GM19372 (cell line): ENCODE data around the gene MSH3.
A peak's percentile ranks its signal among the peaks of the same experiment; 100 is the strongest.
"Not testable (repeated sequence)": the region's sequence is repeated elsewhere in the genome, so short reads cannot be mapped to it uniquely, and the experiment has no call there.

Source experiments
- ATAC-seq: cut with Tn5 transposase; IDR thresholded peaks from one replicate; pipeline ENCODE4 v1.9.1; 2021; ENCODE audit warnings: mild to moderate bottlenecking, low read depth, moderate library complexity; ENCODE audit not compliant: unreplicated experiment

The MSH3 gene

DNA sequence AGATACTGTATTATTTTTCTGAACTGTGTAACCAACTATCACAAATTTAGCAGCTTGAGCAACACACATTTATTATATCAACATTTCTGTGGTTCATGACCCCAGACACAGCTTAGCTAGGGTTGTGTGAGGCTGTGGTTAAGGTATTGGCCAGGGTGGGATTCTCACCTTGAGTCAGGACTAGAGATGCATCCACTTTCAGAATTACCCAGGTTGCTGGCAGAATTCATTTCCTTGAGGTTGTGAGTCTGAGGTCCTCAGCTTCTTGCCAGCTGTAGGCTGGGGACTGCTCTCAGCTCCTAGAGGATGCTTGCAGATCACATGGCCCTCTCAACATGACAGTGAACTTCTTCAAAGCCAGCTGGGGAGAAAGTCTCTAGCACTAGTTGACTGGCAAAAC is 183.2 kb downstream of the MSH3 start:
- ATAC-seq, result peak; percentile 53

DNA sequence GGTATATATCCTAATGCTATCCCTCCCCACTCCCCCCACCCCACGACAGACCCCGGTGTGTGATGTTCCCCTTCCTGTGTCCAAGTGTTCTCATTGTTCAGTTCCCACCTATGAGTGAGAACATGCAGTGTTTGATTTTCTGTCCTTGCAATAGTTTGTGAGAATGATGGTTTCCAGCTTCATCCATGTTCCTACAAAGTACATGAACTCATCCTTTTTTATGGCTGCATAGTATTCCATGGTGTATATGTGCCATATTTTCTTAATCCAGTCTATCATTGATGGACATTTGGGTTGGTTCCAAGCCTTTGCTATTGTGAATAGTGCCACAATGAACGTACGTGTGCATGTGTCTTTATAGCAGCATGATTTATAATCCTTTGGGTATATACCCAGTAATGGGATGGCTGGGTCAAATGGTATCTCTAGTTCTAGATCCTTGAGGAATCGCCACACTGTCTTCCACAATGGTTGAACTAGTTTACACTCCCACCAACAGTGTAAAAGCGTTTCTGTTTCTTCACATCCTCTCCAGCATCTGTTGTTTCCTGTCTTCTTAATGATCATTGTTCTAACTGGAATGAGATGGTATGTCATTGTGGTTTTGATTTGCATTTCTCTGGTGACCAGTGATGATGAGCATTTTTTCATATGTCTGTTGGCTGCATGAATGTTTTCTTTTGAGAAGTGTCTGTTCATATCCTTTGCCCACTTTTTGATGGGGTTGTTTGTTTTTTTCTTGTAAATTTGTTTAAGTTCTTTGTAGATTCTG is 186.8 kb downstream of the MSH3 start:
- not testable (repeated sequence) for ATAC-seq

DNA sequence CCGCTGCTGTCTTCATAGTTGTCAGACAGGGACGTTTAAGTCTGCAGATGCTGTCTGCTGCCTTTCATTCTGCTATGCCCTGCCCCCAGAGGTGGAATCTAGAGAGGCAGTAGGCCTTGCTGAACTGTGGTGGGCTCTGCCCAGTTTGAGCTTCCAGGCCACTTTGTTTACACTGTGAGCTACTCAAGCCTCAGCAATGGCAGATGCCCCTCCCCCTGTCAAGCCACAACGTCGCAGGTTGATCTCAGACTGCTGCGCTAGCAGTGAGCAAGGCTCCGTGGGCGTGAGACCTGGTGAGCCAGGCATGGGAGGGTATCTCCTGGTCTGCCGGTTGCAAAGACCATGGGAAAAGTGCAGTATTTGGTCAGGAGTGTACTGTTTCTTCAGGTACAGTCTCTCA is 192.0 kb downstream of the MSH3 start:
- not testable (repeated sequence) for ATAC-seq

DNA sequence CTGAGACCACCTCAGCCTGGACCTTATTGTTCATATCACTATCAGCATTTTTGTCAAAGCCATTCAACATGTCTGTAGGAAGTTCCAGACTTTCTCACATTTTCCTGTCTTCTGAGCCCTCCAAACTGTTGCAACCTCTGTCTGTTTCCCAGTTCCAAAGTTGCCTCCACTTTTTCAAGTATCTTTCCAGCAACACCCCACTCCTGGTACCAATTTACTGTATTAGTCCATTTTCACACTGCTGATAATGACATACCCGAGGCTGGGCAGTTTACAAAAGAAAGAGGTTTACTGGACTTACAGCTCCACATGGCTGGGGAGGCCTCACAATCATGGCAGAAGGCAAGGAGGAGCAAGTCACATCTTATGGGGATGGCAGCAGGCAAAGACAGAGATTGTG is 195.7 kb downstream of the MSH3 start:
- ATAC-seq, result not testable (repeated sequence)

DNA sequence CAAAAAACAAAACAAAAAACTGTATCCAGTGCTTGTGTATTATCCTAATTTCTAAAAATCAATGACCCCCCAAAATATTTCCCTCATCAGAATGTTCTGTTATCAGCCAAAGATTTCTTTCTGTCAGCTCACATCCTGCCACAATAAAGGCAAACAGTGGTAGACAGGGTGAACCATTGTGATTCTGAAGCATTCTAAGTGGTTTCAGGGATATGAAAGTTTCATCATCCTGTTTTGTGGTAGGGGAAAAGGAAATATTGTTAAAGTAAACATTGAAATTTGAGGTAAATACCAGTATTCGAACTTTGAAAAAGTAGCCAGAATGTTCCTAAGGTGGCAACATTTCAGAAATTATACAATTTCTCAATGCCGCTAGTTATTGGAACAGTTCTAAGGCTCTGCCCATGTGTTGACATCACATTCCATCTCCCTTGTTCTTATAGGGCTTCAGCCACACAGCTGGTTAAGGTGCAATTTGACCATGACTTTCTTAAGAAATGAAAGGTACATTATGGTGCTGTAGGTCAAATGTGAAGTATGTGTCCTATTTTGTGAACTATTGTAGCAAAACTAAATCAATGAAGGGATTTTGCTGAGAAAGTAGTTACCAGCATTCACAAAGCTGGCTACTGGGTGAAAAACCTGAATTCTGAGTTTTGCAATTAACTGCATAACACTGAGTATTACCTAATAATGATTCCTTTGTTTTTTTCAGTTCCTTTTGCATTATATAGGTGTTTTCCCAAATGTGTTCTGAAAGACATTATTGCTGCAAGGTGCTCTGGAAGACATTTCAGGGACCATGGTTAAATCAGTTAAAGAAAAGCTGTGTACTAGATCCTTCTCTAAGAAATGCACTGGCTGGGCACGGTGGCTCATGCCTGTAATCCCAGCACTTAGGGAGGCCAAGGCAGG is 198.1 kb downstream of the MSH3 start:
- no peak for ATAC-seq

DNA sequence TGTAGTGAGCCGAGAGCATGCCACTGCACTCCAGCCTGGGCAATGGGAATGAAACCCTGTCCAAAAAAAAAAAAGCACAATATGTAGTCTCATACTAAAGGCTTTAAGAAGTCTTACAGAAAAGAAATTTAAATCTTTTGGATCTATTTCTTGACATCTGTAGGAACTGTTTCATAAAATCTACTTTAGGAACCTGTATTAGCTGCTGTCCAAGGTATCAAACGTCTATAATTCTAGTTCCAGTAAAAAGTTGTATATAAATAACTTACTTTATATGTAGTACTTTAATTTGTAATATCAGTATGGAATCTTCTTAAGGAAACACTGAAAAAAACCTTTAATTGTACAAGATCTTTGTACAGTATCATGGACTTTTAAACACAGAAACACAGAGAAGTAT is 199.0 kb downstream of the MSH3 start:
- no peak for ATAC-seq

DNA sequence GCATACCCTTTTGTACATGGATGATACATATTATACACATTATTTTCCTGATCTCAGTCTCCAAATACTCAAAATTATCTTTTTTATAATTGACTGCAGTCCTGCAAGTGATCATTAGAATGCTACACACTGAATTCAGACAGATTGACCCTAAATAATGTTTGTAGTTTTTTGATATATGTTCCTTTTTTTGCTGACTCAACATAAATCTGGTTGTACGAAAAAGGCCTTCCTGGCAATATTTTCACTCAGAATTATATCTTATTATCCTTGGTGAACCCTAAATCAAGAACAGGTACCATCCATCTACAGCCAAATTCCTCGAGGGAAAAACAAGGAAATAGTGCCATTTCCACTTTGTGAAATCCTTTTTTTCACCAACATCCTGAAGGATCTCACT is 200.1 kb downstream of the MSH3 start:
- no peak for ATAC-seq

DNA sequence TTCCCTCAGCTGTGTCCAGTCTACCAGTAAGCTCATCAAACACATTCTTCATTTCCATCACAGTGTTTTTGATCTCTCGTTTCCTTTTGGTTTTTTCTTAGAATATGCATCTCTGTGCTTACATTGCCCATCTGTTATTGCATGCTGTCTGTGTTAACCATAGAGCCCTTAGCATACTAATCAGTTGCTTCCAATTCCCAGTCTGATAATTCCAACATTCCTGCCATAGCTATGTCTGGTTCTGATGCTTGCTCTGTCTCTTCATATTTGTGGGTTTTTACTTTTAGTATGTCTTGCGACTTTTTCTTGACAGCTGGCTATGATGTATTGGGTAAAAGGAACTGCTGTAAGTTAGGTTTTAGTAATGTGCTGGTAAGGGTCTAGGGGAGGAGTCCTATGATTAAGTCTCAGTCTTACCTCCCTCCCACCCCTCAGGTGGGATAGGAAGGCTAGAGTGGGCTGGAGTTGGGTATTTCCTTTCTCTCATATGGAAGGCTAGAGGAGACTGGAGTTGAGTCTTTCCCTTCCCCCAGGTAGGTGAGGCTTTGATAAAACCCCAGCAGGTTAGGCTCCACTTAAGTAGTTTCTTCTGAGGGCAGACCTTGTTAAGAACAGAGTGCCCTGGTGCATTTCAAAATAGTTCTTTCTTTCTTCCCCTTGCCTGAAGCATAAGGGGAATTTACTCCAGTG is 206.6 kb downstream of the MSH3 start:
- ATAC-seq, result no peak

DNA sequence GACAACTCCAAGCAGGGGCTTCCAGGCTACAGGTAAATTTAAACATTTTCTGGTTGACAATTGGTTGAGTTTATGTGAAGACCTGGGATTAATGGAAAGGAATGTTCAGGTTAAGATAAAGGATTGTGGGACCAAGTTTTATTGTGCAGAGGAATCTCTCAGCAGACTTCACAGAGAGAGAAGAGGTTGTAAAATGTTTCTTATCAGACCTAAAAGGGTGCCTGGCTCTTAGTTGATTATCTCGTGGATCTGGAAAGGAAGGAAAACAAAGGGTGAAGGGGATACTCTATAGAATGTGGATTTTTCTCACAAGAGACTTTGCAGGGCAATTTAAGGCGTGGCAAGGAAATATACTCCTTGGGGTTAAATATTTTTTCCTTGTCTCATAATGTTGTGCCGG is 209.3 kb downstream of the MSH3 start:
- no peak for ATAC-seq

DNA sequence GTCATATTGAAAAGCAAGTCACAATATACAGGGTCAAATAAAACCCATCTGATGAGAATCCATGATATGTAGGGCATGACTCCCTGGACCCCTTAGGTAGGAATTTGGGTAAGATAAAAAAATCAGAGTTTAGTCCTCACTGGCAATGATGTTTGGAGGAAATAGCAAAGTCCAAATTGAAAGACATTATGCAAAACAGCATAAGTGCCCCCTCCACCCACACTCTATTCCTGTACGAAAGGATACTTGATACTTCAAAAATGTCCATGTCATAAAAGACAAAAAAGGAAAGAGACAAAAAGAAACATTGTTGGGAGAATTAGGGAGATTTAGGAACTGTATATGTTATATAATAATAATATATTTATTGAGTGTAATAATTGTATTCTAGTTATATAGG is 209.7 kb downstream of the MSH3 start:
- ATAC-seq, result no peak

DNA sequence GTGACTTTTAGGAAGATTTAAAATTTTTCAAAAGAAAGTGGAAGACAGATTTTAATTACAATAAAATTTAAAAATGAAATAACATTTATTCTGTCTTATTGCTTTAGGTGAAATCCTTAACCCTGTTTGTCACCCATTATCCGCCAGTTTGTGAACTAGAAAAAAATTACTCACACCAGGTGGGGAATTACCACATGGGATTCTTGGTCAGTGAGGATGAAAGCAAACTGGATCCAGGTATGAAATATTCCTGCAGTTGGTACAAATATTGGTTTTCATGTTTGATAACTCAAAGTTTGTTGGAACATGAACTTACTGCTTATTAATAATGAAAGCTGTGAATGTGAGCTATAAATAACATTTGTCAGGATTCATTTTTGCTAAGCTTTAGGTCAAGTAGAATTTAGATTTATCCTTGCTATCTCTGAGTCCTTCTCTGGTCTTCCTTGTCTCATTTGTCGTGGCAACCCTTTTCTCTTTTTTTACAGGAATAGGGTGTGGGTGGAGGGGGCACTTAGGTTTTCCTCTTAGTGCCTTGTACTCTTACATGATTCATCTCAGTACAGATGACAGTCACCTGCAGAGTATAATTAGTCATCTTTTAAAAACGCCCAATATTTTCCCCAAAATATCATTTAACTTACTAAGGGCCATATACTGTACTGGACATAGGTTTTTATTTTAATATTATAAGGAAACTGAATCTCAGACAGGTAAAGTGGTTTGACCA is 210.4 kb downstream of the MSH3 start:
- no peak for ATAC-seq

DNA sequence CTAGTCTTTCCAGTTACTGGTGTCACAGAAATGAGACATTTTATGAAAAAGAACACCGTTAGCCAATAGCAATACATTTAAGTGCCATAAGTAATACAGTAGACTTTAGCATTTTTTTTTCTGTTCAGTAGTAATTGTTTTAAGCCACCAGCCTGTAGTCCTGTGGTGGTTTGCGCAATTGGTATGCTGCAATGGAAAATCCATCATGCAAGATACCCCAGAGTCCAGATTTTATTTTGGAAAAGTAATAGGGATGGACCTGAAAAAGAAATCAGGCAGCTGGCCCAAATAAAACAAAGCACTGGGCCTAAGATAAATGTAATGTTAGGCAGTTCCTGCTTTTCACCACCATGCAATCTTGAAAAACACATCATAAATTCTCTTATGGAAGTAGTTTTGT is 211.1 kb downstream of the MSH3 start:
- no peak for ATAC-seq

DNA sequence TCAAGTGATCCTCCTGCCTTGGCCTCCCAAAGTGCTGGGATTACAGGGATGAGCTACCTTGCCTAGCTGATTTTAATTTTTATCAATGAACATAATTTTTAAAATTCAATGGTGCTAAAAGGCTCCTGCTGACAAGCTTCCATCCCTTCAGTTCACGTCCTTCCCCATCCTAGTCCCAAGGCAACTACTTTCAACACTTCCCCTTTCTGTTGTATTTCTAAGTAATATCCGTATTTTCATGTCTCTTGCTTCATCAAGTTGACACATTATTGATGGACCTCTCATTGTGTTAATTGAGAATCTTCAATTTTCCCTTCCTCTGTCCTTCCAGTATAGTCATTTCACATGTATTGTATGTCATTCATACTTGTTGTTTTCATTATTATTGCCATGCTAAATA is 211.9 kb downstream of the MSH3 start:
- no peak for ATAC-seq

DNA sequence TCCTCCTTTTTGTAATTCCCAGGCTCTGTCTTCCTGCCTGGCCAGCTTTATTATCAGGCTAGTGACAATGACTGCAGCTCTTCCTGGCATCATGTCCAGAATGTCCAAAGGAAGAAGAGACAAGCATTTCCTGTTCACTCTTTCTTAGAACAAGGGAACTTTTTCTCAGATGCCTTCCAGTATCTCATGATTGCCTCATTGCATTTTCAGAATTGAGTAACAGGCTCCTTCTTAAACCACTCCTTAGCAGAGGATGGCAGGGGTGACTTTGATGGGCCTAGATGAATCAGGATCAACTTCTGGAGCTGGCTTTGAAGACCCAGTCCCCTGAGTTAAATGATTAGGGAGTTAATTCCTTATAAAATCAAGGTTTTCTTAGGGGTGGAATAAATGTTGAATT is 212.8 kb downstream of the MSH3 start:
- no peak for ATAC-seq

DNA sequence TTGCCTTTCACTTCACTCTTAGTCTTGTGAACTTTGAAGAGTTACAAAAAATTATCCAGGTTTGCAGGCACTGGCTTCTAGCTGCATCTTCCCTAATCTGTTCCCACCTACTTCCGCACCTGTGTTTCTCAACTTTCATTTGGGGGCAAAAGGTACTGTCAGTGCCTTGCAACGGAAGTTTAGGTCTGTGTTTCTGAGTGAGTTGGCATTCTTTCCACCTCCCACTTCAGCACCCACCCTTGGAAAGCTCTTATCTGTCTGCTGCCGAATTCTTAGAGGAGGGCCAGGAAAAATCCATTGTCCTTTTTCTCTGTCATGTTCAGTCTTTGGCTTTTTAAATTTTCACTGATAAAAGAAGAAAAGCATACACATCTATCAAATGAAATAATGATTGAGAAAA is 216.0 kb downstream of the MSH3 start:
- ATAC-seq, result no peak

DNA sequence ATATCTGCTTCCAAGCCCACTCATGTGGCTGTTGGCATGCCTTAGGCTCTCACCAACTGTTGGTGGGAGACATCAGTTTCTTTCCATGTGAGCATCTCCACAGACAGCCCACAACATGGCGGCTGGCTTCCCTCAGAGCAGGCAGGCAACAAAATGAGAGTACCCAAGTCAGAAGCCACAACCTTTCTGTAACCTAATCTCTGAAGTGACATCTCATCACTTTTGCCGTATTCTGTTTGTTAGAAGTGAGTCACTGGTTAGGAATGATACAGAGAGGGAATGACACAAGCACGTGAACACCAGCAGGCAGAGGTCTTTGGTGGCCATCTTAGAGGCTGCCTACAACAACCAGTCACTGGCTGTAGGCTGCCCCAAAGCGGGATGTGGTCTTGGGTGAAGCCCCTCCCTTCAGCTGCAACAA is 217.1 kb downstream of the MSH3 start:
- ATAC-seq, result no peak

DNA sequence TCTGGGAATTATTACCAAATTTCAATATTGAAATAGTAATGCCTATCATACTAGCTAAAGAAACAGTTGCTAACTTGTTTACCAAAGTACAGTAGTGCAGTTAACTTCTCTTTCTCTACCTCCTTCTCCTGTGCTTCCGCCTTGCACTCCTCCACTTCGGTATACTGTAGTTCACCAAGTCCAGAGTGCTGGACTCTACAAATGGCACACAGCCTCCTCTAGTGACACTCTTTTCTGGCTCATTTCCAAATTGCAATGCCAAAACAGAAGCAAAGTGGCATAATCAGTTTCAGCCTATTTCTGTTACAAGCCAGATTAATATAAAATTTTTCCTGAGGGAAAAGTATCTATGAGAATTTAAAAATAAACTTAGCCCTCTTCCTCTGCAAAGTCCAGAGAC is 219.7 kb downstream of the MSH3 start:
- no peak for ATAC-seq

DNA sequence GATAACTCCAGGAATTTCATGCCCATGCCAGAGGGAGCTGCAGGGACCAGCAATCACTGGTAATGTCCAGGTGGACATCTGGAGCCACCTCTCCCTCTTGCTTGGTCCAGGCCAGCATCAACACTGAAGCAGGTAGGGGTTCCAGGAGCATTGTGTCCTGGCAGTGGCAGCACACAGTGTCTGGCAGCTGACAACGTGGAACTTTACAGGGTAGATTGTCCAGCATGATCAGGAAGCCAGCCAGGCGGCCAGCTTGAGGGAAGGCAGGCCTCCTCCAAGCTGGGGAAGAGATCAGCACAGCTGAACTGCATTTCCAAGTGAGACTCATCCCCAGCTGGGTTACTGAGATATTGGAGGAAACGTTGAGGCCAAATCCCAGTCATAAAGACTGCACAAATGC is 223.1 kb downstream of the MSH3 start:
- ATAC-seq, result no peak

DNA sequence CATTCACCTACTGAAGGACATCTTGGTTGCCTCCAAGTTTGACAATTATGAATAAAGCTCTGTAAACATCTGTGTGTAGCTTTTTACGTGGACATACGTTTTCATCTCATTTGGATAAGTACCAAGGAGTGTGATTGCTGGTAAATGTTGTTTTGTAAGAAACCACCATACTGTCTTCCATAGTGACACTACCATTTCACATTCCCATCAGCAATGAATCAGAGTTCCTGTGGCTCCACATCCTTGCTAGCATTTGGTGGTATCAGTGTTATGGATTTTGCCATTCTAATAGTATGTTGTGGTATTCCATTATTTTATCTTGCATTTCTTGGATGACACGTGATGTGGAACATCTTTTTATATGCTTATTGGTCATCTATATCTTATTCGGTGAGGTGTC is 227.3 kb downstream of the MSH3 start:
- no peak for ATAC-seq

DNA sequence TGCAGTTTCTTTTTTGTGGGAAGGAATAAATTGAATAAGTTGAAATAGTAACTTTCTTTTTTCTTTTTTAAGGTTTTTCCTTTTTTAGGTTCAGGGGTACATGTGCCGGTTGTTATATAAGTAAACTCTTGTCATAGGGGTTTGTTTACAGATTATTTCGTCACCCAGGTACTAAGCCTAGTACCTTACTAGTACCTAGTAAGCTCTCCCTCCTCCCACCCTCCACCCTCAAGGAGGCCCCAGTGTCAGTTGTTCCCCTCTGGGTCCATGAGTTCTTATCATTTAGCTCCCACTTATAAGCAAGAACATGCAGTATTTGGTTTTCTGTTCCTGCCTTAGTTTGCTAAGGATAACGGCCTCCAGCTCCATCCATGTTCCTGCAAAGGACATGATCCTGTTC is 228.9 kb downstream of the MSH3 start:
- ATAC-seq, result not testable (repeated sequence)
